ENCODE results near the gene PBX1.
A peak's percentile ranks its signal among the peaks of the same experiment; 100 is the strongest.
"Not testable (repeated sequence)": the region's sequence is repeated elsewhere in the genome, so short reads cannot be mapped to it uniquely, and the experiment has no call there.

PBX1 gene

DNA sequence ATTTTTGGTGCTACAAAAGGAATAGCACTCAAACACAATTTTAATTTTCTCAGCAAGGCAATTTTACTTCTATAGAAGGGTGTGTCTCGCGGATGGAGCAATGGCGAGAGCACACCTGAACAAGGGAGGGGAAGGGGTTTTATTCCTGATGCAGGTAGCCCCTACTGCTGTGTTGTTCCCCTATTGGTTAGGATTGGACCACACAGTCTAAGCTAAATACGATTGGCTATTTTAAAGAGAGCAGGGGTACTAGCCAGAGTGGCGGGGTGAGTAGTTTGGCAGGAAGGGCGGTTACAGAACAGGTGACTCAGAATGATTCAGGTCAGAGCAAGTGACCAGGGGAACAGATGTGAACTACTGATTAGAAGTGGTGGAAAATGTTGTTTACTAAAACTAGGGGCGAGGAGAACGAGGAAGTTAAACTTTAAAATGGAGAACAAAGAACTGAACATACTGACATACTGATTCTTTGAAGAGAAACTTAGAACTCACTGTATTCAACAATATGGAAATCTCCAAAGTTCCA is 6.5 kb upstream of the PBX1 start:
- not testable (repeated sequence) for H3K9me3 ChIP-seq (replicated peaks; ENCODE audit: low read length); H3K27me3 ChIP-seq (ENCODE audit: control insufficient read depth, insufficient read depth, low read length); H3K4me3 ChIP-seq (ENCODE audit: low read length); H3K36me3 ChIP-seq (ENCODE audit: insufficient read depth, low read length); H3K4me2 ChIP-seq (ENCODE audit: low read length); H3K4me1 ChIP-seq (ENCODE audit: control insufficient read depth, insufficient read depth, low read length); H3K9ac ChIP-seq (ENCODE audit: low read depth, low read length)

DNA sequence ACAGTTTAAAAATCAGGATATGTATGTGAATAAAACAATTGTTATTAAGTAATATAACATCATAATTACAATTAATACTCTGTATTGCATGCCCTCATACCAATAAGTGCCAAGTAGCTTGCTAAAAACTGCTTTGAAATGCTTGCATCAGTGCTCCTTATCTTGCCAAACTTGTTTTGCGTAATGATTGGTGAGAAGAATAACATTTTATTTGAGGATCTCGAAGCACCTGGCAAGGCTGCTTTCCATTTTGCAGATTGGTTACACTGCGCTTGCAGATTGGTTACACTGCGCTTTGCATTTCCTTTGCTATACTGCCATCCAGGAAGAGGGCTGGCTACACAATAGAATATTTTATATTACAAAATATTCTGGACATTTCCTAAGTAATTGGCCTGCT is 1.7 kb upstream of the PBX1 start:
- Histone ChIP-seq H3K9me3 (replicated peaks; ENCODE audit: low read length) (no peaks in the 10 kb centered on the region), H3K9ac (ENCODE audit: low read depth, low read length) (no peak overlapping the region), H3K4me1 (ENCODE audit: control insufficient read depth, insufficient read depth, low read length) (peaks cover 1% of the 10 kb centered on the region), H3K27me3 (ENCODE audit: control insufficient read depth, insufficient read depth, low read length) (no peaks in the 10 kb centered on the region), H3K36me3 (ENCODE audit: insufficient read depth, low read length) (no peaks in the 10 kb centered on the region), H3K4me2 (ENCODE audit: low read length) (no peak overlapping the region), H3K4me3 (ENCODE audit: low read length) (no peak overlapping the region)

GRCh38 chr1:164559342-164560051 is 513 bp downstream of the PBX1 start:
- Histone ChIP-seq H3K36me3 (ENCODE audit: insufficient read depth, low read length) (no peaks in the 10 kb centered on the region), H3K27me3 (ENCODE audit: control insufficient read depth, insufficient read depth, low read length) (no peaks in the 10 kb centered on the region), H3K4me3 (ENCODE audit: low read length) (peak overlapping the region; percentile 84), H3K4me2 (ENCODE audit: low read length) (peak overlapping the region; percentile 86), H3K9me3 (replicated peaks; ENCODE audit: low read length) (no peaks in the 10 kb centered on the region), H3K9ac (ENCODE audit: low read depth, low read length) (peak overlapping the region; percentile 80), H3K4me1 (ENCODE audit: control insufficient read depth, insufficient read depth, low read length) (peaks cover 19% of the 10 kb centered on the region)

- Histone ChIP-seq H3K9ac (ENCODE audit: low read depth, low read length) (peak overlapping the region; percentile 80), H3K36me3 (ENCODE audit: insufficient read depth, low read length) (no peaks in the 10 kb centered on the region), H3K9me3 (replicated peaks; ENCODE audit: low read length) (no peaks in the 10 kb centered on the region), H3K4me2 (ENCODE audit: low read length) (peak overlapping the region; percentile 86), H3K27me3 (ENCODE audit: control insufficient read depth, insufficient read depth, low read length) (no peaks in the 10 kb centered on the region), H3K4me3 (ENCODE audit: low read length) (peak overlapping the region; percentile 84), H3K4me1 (ENCODE audit: control insufficient read depth, insufficient read depth, low read length) (peaks cover 19% of the 10 kb centered on the region)
These were observed 1.1 kb downstream of the PBX1 start for GRCh38 chr1:164560121-164560541.

- Histone ChIP-seq H3K4me1 (ENCODE audit: control insufficient read depth, insufficient read depth, low read length) (peaks cover 19% of the 10 kb centered on the region), H3K27me3 (ENCODE audit: control insufficient read depth, insufficient read depth, low read length) (no peaks in the 10 kb centered on the region), H3K4me3 (ENCODE audit: low read length) (peak overlapping the region; percentile 84), H3K9ac (ENCODE audit: low read depth, low read length) (peak overlapping the region; percentile 80), H3K36me3 (ENCODE audit: insufficient read depth, low read length) (no peaks in the 10 kb centered on the region), H3K4me2 (ENCODE audit: low read length) (peak overlapping the region; percentile 86), H3K9me3 (replicated peaks; ENCODE audit: low read length) (no peaks in the 10 kb centered on the region)
These were observed 1.6 kb downstream of the PBX1 start for GRCh38 chr1:164560556-164560955.

GRCh38 chr1:164561007-164561406 is 2.0 kb downstream of the PBX1 start:
- Histone ChIP-seq H3K9ac (ENCODE audit: low read depth, low read length) (peak overlapping the region; percentile 80), H3K4me2 (ENCODE audit: low read length) (peak overlapping the region; percentile 86), H3K36me3 (ENCODE audit: insufficient read depth, low read length) (no peaks in the 10 kb centered on the region), H3K27me3 (ENCODE audit: control insufficient read depth, insufficient read depth, low read length) (no peaks in the 10 kb centered on the region), H3K9me3 (replicated peaks; ENCODE audit: low read length) (no peaks in the 10 kb centered on the region), H3K4me3 (ENCODE audit: low read length) (peak overlapping the region; percentile 84), H3K4me1 (ENCODE audit: control insufficient read depth, insufficient read depth, low read length) (peaks cover 19% of the 10 kb centered on the region)

- Histone ChIP-seq H3K4me2 (ENCODE audit: low read length) (peak overlapping the region; percentile 86), H3K9me3 (replicated peaks; ENCODE audit: low read length) (no peaks in the 10 kb centered on the region), H3K27me3 (ENCODE audit: control insufficient read depth, insufficient read depth, low read length) (no peaks in the 10 kb centered on the region), H3K9ac (ENCODE audit: low read depth, low read length) (peak overlapping the region; percentile 80), H3K36me3 (ENCODE audit: insufficient read depth, low read length) (no peaks in the 10 kb centered on the region), H3K4me3 (ENCODE audit: low read length) (peak overlapping the region; percentile 84), H3K4me1 (ENCODE audit: control insufficient read depth, insufficient read depth, low read length) (peaks cover 19% of the 10 kb centered on the region)
These were observed 2.5 kb downstream of the PBX1 start for GRCh38 chr1:164561472-164561871.

DNA sequence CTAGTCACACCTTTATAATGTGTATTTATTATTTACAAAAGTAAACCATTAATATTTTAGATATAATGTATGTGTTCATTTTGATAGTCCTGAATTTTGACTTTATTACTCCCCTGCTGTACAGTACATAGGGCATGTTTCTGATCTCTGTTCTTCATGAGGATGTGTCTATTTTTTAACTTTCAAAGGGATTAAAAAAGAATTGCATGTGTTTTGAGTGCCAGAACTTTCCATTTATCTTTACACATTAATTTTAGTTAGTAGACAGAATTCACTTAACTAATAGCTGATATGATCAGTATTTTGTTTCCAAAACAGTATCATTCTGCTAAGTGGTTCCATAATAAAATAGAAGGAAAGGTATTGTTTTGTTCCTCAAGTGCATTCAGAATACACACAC is 3.1 kb downstream of the PBX1 start:
- H3K9me3 ChIP-seq (replicated peaks; ENCODE audit: low read length), result no peaks in the 10 kb centered on the region
- H3K4me2 ChIP-seq (ENCODE audit: low read length), result peak overlapping the region; percentile 86
- peak overlapping the region; percentile 43 for H3K4me3 ChIP-seq (ENCODE audit: low read length)
- no peaks in the 10 kb centered on the region for H3K27me3 ChIP-seq (ENCODE audit: control insufficient read depth, insufficient read depth, low read length)
- peak overlapping the region; percentile 80 for H3K9ac ChIP-seq (ENCODE audit: low read depth, low read length)
- H3K36me3 ChIP-seq (ENCODE audit: insufficient read depth, low read length), result no peaks in the 10 kb centered on the region
- peaks cover 19% of the 10 kb centered on the region for H3K4me1 ChIP-seq (ENCODE audit: control insufficient read depth, insufficient read depth, low read length)

- Histone ChIP-seq H3K36me3 (ENCODE audit: insufficient read depth, low read length) (no peaks in the 10 kb centered on the region), H3K27me3 (ENCODE audit: control insufficient read depth, insufficient read depth, low read length) (no peaks in the 10 kb centered on the region), H3K4me2 (ENCODE audit: low read length) (peak overlapping the region; percentile 86), H3K4me1 (ENCODE audit: control insufficient read depth, insufficient read depth, low read length) (peaks cover 19% of the 10 kb centered on the region), H3K9me3 (replicated peaks; ENCODE audit: low read length) (no peaks in the 10 kb centered on the region), H3K4me3 (ENCODE audit: low read length) (peak overlapping the region; percentile 43), H3K9ac (ENCODE audit: low read depth, low read length) (peak overlapping the region; percentile 38)
These were observed 3.5 kb downstream of the PBX1 start for GRCh38 chr1:164562511-164562910.

DNA sequence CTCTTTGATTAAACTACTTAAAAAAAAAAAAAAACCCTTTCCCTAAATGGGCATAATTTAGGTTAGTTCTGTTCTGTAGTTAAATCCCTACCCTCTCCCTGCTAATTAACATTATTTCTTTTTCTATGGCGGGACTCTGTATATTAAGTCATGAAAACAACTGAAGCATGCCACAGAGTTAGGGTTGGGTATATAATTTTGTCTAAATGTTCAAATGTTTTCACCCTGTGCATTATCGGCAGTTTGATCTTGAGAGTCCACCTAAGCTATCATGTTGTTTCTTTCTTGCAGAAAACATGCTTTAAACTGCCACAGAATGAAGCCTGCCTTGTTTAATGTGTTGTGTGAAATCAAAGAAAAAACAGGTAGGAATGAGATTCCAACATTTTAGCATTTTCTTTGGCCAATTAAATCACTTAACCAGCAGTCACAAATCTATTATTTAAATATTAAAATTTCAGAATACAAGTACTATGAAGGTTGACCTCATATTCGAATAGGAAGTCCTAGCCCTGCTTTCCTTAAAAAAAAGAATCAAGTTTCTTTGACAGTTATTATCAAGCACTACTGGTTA is 4.0 kb downstream of the PBX1 start:
- H3K27me3 ChIP-seq (ENCODE audit: control insufficient read depth, insufficient read depth, low read length), result no peaks in the 10 kb centered on the region

DNA sequence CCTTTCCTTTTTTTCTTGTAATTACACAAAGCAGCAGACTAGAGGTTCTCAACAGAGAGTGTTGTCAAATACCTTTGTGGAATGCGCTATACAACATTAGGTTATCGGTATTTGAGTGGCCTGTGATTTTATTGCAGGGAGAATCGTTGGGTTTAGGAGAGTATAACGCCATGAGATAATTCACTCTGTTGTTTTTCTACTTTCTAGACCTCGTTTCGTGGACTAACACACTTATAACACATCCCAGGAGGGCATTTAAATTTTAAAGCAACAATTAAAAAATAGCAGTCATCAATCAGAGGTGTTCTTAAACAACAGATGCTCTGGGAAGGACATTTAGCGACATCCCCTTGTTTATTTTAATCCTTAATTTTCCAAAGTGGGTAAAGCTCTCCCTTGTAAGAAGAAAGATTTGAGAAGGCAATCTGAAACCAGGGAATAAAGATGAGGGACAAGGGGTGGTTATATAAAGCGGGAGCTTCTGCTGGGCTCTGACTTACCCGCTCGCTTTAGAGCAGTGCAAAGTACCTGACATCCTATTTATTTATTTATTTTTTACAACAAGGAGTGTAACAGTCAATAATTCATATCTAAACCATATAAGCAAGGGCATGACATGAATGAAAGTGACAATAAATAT is 4.9 kb downstream of the PBX1 start:
- Histone ChIP-seq H3K9ac (ENCODE audit: low read depth, low read length) (peak overlapping the region; percentile 19), H3K9me3 (replicated peaks; ENCODE audit: low read length) (no peaks in the 10 kb centered on the region), H3K27me3 (ENCODE audit: control insufficient read depth, insufficient read depth, low read length) (no peaks in the 10 kb centered on the region), H3K4me2 (ENCODE audit: low read length) (peak overlapping the region; percentile 86), H3K4me1 (ENCODE audit: control insufficient read depth, insufficient read depth, low read length) (peaks cover 19% of the 10 kb centered on the region), H3K4me3 (ENCODE audit: low read length) (peak overlapping the region; percentile 41), H3K36me3 (ENCODE audit: insufficient read depth, low read length) (no peaks in the 10 kb centered on the region)

More for the DNA sequence above, 4.0 kb downstream of the PBX1 start:
- no peaks in the 10 kb centered on the region for H3K36me3 ChIP-seq (ENCODE audit: insufficient read depth, low read length)
- H3K4me1 ChIP-seq (ENCODE audit: control insufficient read depth, insufficient read depth, low read length), result peaks cover 19% of the 10 kb centered on the region
- peak overlapping the region; percentile 43 for H3K4me3 ChIP-seq (ENCODE audit: low read length)
- peak overlapping the region; percentile 86 for H3K4me2 ChIP-seq (ENCODE audit: low read length)
- no peaks in the 10 kb centered on the region for H3K9me3 ChIP-seq (replicated peaks; ENCODE audit: low read length)
- peak overlapping the region; percentile 38 for H3K9ac ChIP-seq (ENCODE audit: low read depth, low read length)
